ENCODE measurements around the gene MPRIP.

DNA sequence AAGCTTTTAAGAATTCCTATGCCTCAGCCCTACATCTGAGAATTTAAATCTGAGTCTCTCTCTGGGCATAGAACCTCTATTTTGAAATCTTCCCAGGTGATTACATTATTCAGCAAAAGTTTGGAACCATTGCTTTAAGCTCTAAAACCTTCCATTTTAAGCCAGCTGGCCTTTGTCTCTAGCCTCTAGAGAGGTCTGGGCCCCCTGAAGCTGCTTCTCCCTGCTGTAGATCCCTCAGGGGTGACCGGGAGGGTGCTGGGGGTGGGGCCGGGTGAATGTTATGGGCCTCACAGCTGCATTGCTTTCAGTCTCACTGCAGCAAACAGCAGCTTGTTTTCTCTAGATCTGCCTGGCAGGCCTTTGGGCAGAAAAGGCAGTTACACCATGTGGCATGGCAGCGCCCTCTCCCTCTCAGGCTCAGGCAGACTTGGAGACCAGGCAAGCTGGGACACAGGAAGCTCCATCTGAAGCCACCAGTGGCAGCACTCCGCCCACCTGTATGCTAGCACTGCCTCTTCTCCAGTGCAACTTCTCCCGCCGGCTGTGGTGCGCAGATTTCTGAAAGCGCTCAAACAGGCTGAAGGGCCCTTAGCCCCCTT, 66.3 kb downstream of the MPRIP start:
- TF ChIP-seq, protein P1, sequence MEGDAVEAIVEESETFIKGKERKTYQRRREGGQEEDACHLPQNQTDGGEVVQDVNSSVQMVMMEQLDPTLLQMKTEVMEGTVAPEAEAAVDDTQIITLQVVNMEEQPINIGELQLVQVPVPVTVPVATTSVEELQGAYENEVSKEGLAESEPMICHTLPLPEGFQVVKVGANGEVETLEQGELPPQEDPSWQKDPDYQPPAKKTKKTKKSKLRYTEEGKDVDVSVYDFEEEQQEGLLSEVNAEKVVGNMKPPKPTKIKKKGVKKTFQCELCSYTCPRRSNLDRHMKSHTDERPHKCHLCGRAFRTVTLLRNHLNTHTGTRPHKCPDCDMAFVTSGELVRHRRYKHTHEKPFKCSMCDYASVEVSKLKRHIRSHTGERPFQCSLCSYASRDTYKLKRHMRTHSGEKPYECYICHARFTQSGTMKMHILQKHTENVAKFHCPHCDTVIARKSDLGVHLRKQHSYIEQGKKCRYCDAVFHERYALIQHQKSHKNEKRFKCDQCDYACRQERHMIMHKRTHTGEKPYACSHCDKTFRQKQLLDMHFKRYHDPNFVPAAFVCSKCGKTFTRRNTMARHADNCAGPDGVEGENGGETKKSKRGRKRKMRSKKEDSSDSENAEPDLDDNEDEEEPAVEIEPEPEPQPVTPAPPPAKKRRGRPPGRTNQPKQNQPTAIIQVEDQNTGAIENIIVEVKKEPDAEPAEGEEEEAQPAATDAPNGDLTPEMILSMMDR (optimal IDR thresholded peaks at IDR 0.05 in 1 of 3, IDR thresholded peaks at IDR 0.05 in 1 of 3, conservative IDR thresholded peaks at IDR 0.05 in 1 of 3; ENCODE audit: extremely low read depth in 1 of 3, insufficient read depth in 2 of 3, low read length in 3 of 3) = peak in 1 of 3 experiments; percentile 49
- no peak for TF ChIP-seq EZH2 (IDR thresholded peaks at IDR 0.05; ENCODE audit: low read length)
